T-helper 1 cell treated with Interleukin-12 subunit alpha and Interleukin-12 subunit beta and Interleukin-4 antibody, amounts not matched to agents 30 μg/mL and 1 μg/mL, for 36 hours (primary cell): ENCODE results near the gene CREB1.
"Not testable (repeated sequence)": the region's sequence is repeated elsewhere in the genome, so short reads cannot be mapped to it uniquely, and the experiment has no call there.

Source experiments
- H3K27ac Mint-ChIP-seq: one replicate; pipeline ENCODE4 v1.8.0; 2021; ENCODE audit warnings: mild to moderate bottlenecking, mixed read lengths
- H3K27me3 Mint-ChIP-seq: one replicate; pipeline ENCODE4 v1.8.0; 2021; ENCODE audit warnings: low read depth, mixed read lengths
- H3K36me3 Mint-ChIP-seq: one replicate; pipeline ENCODE4 v1.8.0; 2021; ENCODE audit warnings: low read depth, mixed read lengths
- H3K4me1 Mint-ChIP-seq: one replicate; pipeline ENCODE4 v1.8.0; 2021; ENCODE audit warnings: low read depth, mixed read lengths
- H3K4me3 Mint-ChIP-seq: one replicate; pipeline ENCODE4 v1.8.0; 2021; ENCODE audit warnings: mild to moderate bottlenecking, moderate library complexity, mixed read lengths
- H3K9me3 Mint-ChIP-seq: one replicate; pipeline ENCODE4 v1.8.0; 2021; ENCODE audit warnings: mixed read lengths

CREB1 gene

GRCh38 chr2:207496936-207497335 lies 32.8 kb upstream of the CREB1 start:
- not testable (repeated sequence) for H3K36me3 Mint-ChIP-seq, H3K27me3 Mint-ChIP-seq, H3K27ac Mint-ChIP-seq, H3K4me3 Mint-ChIP-seq, H3K9me3 Mint-ChIP-seq
- H3K4me1 Mint-ChIP-seq = peaks cover 22% of the 10 kb centered on the region

- no peak overlapping the region for H3K27ac Mint-ChIP-seq
- no peaks in the 10 kb centered on the region for H3K36me3 Mint-ChIP-seq
- peaks cover 5% of the 10 kb centered on the region for H3K27me3 Mint-ChIP-seq
- peaks cover 24% of the 10 kb centered on the region for H3K4me1 Mint-ChIP-seq
- H3K9me3 Mint-ChIP-seq = no peaks in the 10 kb centered on the region
- no peak overlapping the region for H3K4me3 Mint-ChIP-seq
These were observed 32.2 kb upstream of the CREB1 start for GRCh38 chr2:207497596-207497995.

GRCh38 chr2:207498427-207498826 lies 31.3 kb upstream of the CREB1 start:
- Mint-ChIP-seq H3K36me3 (no peaks in the 10 kb centered on the region), H3K27ac (no peak overlapping the region), H3K9me3 (no peaks in the 10 kb centered on the region), H3K27me3 (peaks cover 2% of the 10 kb centered on the region), H3K4me1 (peaks cover 28% of the 10 kb centered on the region), H3K4me3 (no peak overlapping the region)

GRCh38 chr2:207499114-207499513 lies 30.6 kb upstream of the CREB1 start:
- H3K27ac Mint-ChIP-seq = no peak overlapping the region
- H3K36me3 Mint-ChIP-seq = no peaks in the 10 kb centered on the region
- H3K4me1 Mint-ChIP-seq = peaks cover 34% of the 10 kb centered on the region
- H3K4me3 Mint-ChIP-seq = no peak overlapping the region
- no peaks in the 10 kb centered on the region for H3K9me3 Mint-ChIP-seq
- peaks cover 7% of the 10 kb centered on the region for H3K27me3 Mint-ChIP-seq

- Mint-ChIP-seq H3K27me3 (peaks cover 7% of the 10 kb centered on the region), H3K36me3 (no peaks in the 10 kb centered on the region), H3K9me3 (no peaks in the 10 kb centered on the region), H3K4me1 (peaks cover 57% of the 10 kb centered on the region), H3K27ac (no peak overlapping the region), H3K4me3 (no peak overlapping the region)
These were observed 27.8 kb upstream of the CREB1 start for GRCh38 chr2:207501802-207502576.

GRCh38 chr2:207502577-207503198 lies 27.1 kb upstream of the CREB1 start:
- Mint-ChIP-seq H3K9me3 (no peaks in the 10 kb centered on the region), H3K4me3 (no peak overlapping the region), H3K27ac (no peak overlapping the region), H3K27me3 (peaks cover 7% of the 10 kb centered on the region), H3K4me1 (peaks cover 58% of the 10 kb centered on the region), H3K36me3 (no peaks in the 10 kb centered on the region)

GRCh38 chr2:207503234-207503633 lies 26.5 kb upstream of the CREB1 start:
- Mint-ChIP-seq H3K4me1 (peaks cover 58% of the 10 kb centered on the region), H3K36me3 (no peaks in the 10 kb centered on the region), H3K9me3 (no peaks in the 10 kb centered on the region), H3K4me3 (no peak overlapping the region), H3K27me3 (peaks cover 8% of the 10 kb centered on the region), H3K27ac (no peak overlapping the region)

GRCh38 chr2:207504513-207505170 lies 25.1 kb upstream of the CREB1 start:
- H3K36me3 Mint-ChIP-seq = no peaks in the 10 kb centered on the region
- no peaks in the 10 kb centered on the region for H3K9me3 Mint-ChIP-seq
- peaks cover 54% of the 10 kb centered on the region for H3K4me1 Mint-ChIP-seq
- no peak overlapping the region for H3K4me3 Mint-ChIP-seq
- H3K27me3 Mint-ChIP-seq = peaks cover 17% of the 10 kb centered on the region
- no peak overlapping the region for H3K27ac Mint-ChIP-seq

- no peak overlapping the region for H3K27ac Mint-ChIP-seq
- no peaks in the 10 kb centered on the region for H3K36me3 Mint-ChIP-seq
- peak overlapping the region; percentile 45 for H3K4me3 Mint-ChIP-seq
- H3K9me3 Mint-ChIP-seq = no peaks in the 10 kb centered on the region
- H3K27me3 Mint-ChIP-seq = peaks cover 17% of the 10 kb centered on the region
- peaks cover 52% of the 10 kb centered on the region for H3K4me1 Mint-ChIP-seq
These were observed 24.6 kb upstream of the CREB1 start for GRCh38 chr2:207505171-207505570.

GRCh38 chr2:207505728-207506127 lies 24.0 kb upstream of the CREB1 start:
- Mint-ChIP-seq H3K36me3 (no peaks in the 10 kb centered on the region), H3K27ac (peak overlapping the region; percentile 53), H3K4me3 (peak overlapping the region; percentile 45), H3K27me3 (peaks cover 17% of the 10 kb centered on the region), H3K4me1 (peaks cover 48% of the 10 kb centered on the region), H3K9me3 (no peaks in the 10 kb centered on the region)

GRCh38 chr2:207506426-207506825 lies 23.3 kb upstream of the CREB1 start:
- Mint-ChIP-seq H3K4me3 (peak overlapping the region; percentile 47), H3K4me1 (peaks cover 44% of the 10 kb centered on the region), H3K27ac (peak overlapping the region; percentile 31), H3K36me3 (no peaks in the 10 kb centered on the region), H3K9me3 (no peaks in the 10 kb centered on the region), H3K27me3 (peaks cover 17% of the 10 kb centered on the region)

GRCh38 chr2:207510148-207510547 lies 19.6 kb upstream of the CREB1 start:
- no peaks in the 10 kb centered on the region for H3K36me3 Mint-ChIP-seq

GRCh38 chr2:207511851-207512250 lies 17.9 kb upstream of the CREB1 start:
- Mint-ChIP-seq H3K4me1 (peaks cover 17% of the 10 kb centered on the region), H3K4me3 (no peak overlapping the region), H3K9me3 (no peaks in the 10 kb centered on the region), H3K27ac (no peak overlapping the region), H3K36me3 (no peaks in the 10 kb centered on the region), H3K27me3 (peaks cover 25% of the 10 kb centered on the region)

More at GRCh38 chr2:207510148-207510547, 19.6 kb upstream of the CREB1 start:
- Mint-ChIP-seq H3K9me3 (no peaks in the 10 kb centered on the region), H3K4me3 (no peak overlapping the region), H3K27me3 (peaks cover 18% of the 10 kb centered on the region), H3K27ac (no peak overlapping the region), H3K4me1 (peaks cover 28% of the 10 kb centered on the region)

GRCh38 chr2:207512356-207512755 lies 17.4 kb upstream of the CREB1 start:
- Mint-ChIP-seq H3K9me3 (no peaks in the 10 kb centered on the region), H3K27ac (no peak overlapping the region), H3K27me3 (peaks cover 25% of the 10 kb centered on the region), H3K4me1 (peaks cover 14% of the 10 kb centered on the region), H3K4me3 (no peak overlapping the region), H3K36me3 (no peaks in the 10 kb centered on the region)
